K562 (cell line): Measurements from ENCODE around the gene NMRK2. TPM values are rescaled to one million over a fixed set of nuclear protein-coding genes. Genes with fewer than 3 reads are reported as not detected.
A peak's percentile ranks its signal among the peaks of the same experiment; 100 is the strongest.

Source experiments
- ARID1B ChIP-seq: fragments of 450-650 bp; IDR thresholded peaks from 2 replicates; pipeline ENCODE4 v1.6.1; 2016; ENCODE audit warnings: antibody characterized with exemption, mild to moderate bottlenecking, inconsistent platforms
- BRD4 ChIP-seq: fragments of 200-600 bp; sonication (generic); IDR thresholded peaks from 2 replicates; pipeline ENCODE4 v1.6.1; 2017; ENCODE audit warnings: inconsistent platforms
- CHCHD3 ChIP-seq: fragments of 250-450 bp; sonication (Bioruptor Pico); IDR thresholded peaks from 2 replicates; pipeline ENCODE4 v2.1.2; 2022; ENCODE audit warnings: mild to moderate bottlenecking
- ETV1 ChIP-seq: fragments of 450-650 bp; conservative IDR thresholded peaks from 2 replicates; pipeline ENCODE4 v1.6.1; 2016; ENCODE audit warnings: missing genetic modification characterization, control low read depth, low read depth, missing compliant biosample characterization
- FOXJ2 ChIP-seq: fragments of 200-800 bp; sonication (Bioruptor generic); IDR thresholded peaks from 2 replicates; pipeline ENCODE4 v1.6.1; 2016; ENCODE audit warnings: missing genetic modification characterization, missing compliant biosample characterization
- FOXK1 ChIP-seq: sonication (generic); formaldehyde crosslinking; IDR thresholded peaks from 2 replicates; pipeline ENCODE4 v1.8.0; 2022; ENCODE audit warnings: missing genetic modification reagents, mild to moderate bottlenecking, borderline replicate concordance
- GTF2F1 ChIP-seq: IDR thresholded peaks from 2 replicates; pipeline ENCODE4 v1.6.1; 2011; ENCODE audit warnings: low read depth, low read length, improper control_type of control experiment
- HNRNPL ChIP-seq: fragments of 200-400 bp; formaldehyde crosslinking; IDR thresholded peaks from 2 replicates; pipeline ENCODE4 v1.6.1; 2017; ENCODE audit warnings: low read depth, mild to moderate bottlenecking, low read length
- HNRNPLL ChIP-seq: fragments of 200-400 bp; formaldehyde crosslinking; IDR thresholded peaks from 2 replicates; pipeline ENCODE4 v1.6.1; 2017; ENCODE audit warnings: low read length, low read depth, mild to moderate bottlenecking; ENCODE audit not compliant: poor library complexity, severe bottlenecking
- ID3 ChIP-seq, 2 experiments: fragments of 250-450 bp in 1 of 2; fragments of 450-650 bp in 1 of 2; sonication (Bioruptor Pico) in 1 of 2; IDR thresholded peaks; 2 replicates each; pipeline versions ENCODE4 v1.6.1 to v1.8.0; 2016 to 2021; ENCODE audit warnings: mild to moderate bottlenecking in 2 of 2, moderate library complexity in 2 of 2, missing compliant biosample characterization in 1 of 2, missing genetic modification characterization in 1 of 2
- KLF13 ChIP-seq: fragments of 450-650 bp; IDR thresholded peaks from 2 replicates; pipeline ENCODE4 v1.6.1; 2016; ENCODE audit warnings: missing genetic modification characterization, low read depth, mild to moderate bottlenecking, missing compliant biosample characterization, moderate library complexity, borderline replicate concordance
- NCOR1 ChIP-seq: fragments of 450-650 bp; IDR thresholded peaks from 2 replicates; pipeline ENCODE4 v1.6.1; 2016; ENCODE audit warnings: mild to moderate bottlenecking, moderate library complexity
- PTTG1 ChIP-seq: fragments of 450-650 bp; IDR thresholded peaks from 2 replicates; pipeline ENCODE4 v1.6.1; 2016; ENCODE audit warnings: low read depth, mild to moderate bottlenecking, missing genetic modification characterization, missing compliant biosample characterization
- PURB ChIP-seq: sonication (generic); formaldehyde crosslinking; IDR thresholded peaks from 2 replicates; pipeline ENCODE4 v1.9.0; 2021; ENCODE audit warnings: low read depth, mild to moderate bottlenecking, missing genetic modification reagents
- RBM22 ChIP-seq: fragments of 200-400 bp; formaldehyde crosslinking; IDR thresholded peaks from 2 replicates; pipeline ENCODE4 v1.6.1; 2018; ENCODE audit warnings: low read length, low read depth; ENCODE audit not compliant: poor library complexity, severe bottlenecking
- SMARCA5 ChIP-seq: fragments of 450-650 bp; IDR thresholded peaks from 2 replicates; pipeline ENCODE4 v1.6.1; 2016
- SRSF1 ChIP-seq: fragments of 200-400 bp; formaldehyde crosslinking; IDR thresholded peaks from 2 replicates; pipeline ENCODE4 v1.6.1; 2017; ENCODE audit warnings: mild to moderate bottlenecking, low read depth, low read length, moderate library complexity
- VEZF1 ChIP-seq: fragments of 200-800 bp; sonication (Bioruptor generic); IDR thresholded peaks from 2 replicates; pipeline ENCODE4 v1.6.1; 2017; ENCODE audit warnings: missing genetic modification characterization, missing compliant biosample characterization
- XRCC5 ChIP-seq: fragments of 200-400 bp; formaldehyde crosslinking; IDR thresholded peaks from 2 replicates; pipeline ENCODE4 v1.6.1; 2017; ENCODE audit warnings: low read depth, mild to moderate bottlenecking, low read length
- ZBTB1 ChIP-seq: sonication (generic); formaldehyde crosslinking; IDR thresholded peaks from 2 replicates; pipeline ENCODE4 v1.8.1; 2023; ENCODE audit warnings: missing genetic modification reagents, low read depth, mild to moderate bottlenecking, borderline replicate concordance
- ZFP30 ChIP-seq: fragments of 250-450 bp; sonication (Bioruptor Pico); IDR thresholded peaks from 2 replicates; pipeline ENCODE4 v1.8.0; 2022; ENCODE audit warnings: moderate library complexity, mild to moderate bottlenecking, inconsistent platforms, borderline replicate concordance
- ZNF140 ChIP-seq: fragments of 250-450 bp; sonication (Bioruptor Pico); IDR thresholded peaks from 2 replicates; pipeline ENCODE4 v1.8.0; 2021; ENCODE audit warnings: moderate library complexity, mild to moderate bottlenecking, inconsistent platforms
- ZNF347 ChIP-seq: fragments of 450-650 bp; formaldehyde crosslinking; IDR thresholded peaks from 2 replicates; pipeline ENCODE4 v1.4.0; 2020; ENCODE audit warnings: low read depth, mild to moderate bottlenecking, moderate library complexity
- ZNF644 ChIP-seq: fragments of 200-800 bp; sonication (Bioruptor generic); IDR thresholded peaks from 2 replicates; pipeline ENCODE4 v1.6.1; 2016; ENCODE audit warnings: low read depth, missing genetic modification characterization, missing compliant biosample characterization
- ZNF668 ChIP-seq: fragments of 250-450 bp; sonication (Bioruptor Pico); IDR thresholded peaks from 2 replicates; pipeline ENCODE4 v1.8.0; 2022; ENCODE audit warnings: mild to moderate bottlenecking, inconsistent platforms
- polyA plus RNA-seq, 8 experiments: library from polyadenylated mRNA; depleted of rRNA in 4 of 8; stranded (reverse) in 5 of 8; unstranded in 3 of 8; fragments of >200 nt; fragmentation: Nextera tagmentation in 2 of 8; fragmentation: Illumina TruSeq in 1 of 8; extraction: Ambion mirVana in 2 of 8; extraction: Trizol in 1 of 8; gene quantifications; 2 replicates each; pipeline versions ENCODE4 v1.2.1 to v1.2.3, GENCODE V29; 2011 to 2014; ENCODE audit warnings: inconsistent platforms in 1 of 8, missing spikeins in 1 of 8
- total RNA-seq, 7 experiments: library from RNA; depleted of rRNA in 6 of 7; stranded (reverse); fragments of >200 nt in 6 of 7; fragmentation: Illumina TruSeq in 2 of 7; extraction: Trizol in 2 of 7; gene quantifications; 2 replicates each; pipeline versions ENCODE4 v1.2.1 to v1.2.3, GENCODE V29; 2011 to 2021; ENCODE audit warnings: low replicate concordance in 1 of 7

Gene NMRK2
- total and polyA plus RNA-seq, 9 of the 15 experiments (the other 6 are each of a cell fraction or from before 2014, with no cell fraction given), result not detected

- no peak for TF ChIP-seq ZNF347 (CRISPR knock-in tag)
- TF ChIP-seq PTTG1 (tag), result no peak
- TF ChIP-seq ETV1 (tag), result peak; percentile 58; the same call in 1 of the 2 replicates
- TF ChIP-seq PURB (CRISPR knock-in tag), result no peak
- TF ChIP-seq FOXJ2 (tag), result no peak
- no peak for TF ChIP-seq ZNF140 (CRISPR knock-in tag)
- no peak for TF ChIP-seq HNRNPL
- no peak for TF ChIP-seq GTF2F1
- TF ChIP-seq XRCC5, result no peak
- TF ChIP-seq BRD4, result no peak
- TF ChIP-seq ID3 (CRISPR knock-in tag; IDR thresholded peaks at IDR 0.05), result no peak
- no peak for TF ChIP-seq ID3 (tag; IDR thresholded peaks at IDR 0.05)
- no peak for TF ChIP-seq ZBTB1 (CRISPR knock-in tag)
- no peak for TF ChIP-seq HNRNPLL
- TF ChIP-seq CHCHD3, result no peak
- no peak for TF ChIP-seq ZNF668
- no peak for TF ChIP-seq KLF13
- no peak for TF ChIP-seq NCOR1
- no peak for TF ChIP-seq ARID1B
- no peak for TF ChIP-seq ZFP30
- peak; percentile 83 for TF ChIP-seq VEZF1 (CRISPR knock-in tag)
- no peak for TF ChIP-seq RBM22
- peak; percentile 73; the same call in 1 of the 2 replicates for TF ChIP-seq FOXK1
- TF ChIP-seq ZNF644 (tag), result no peak
- no peak for TF ChIP-seq SRSF1
- no peak for TF ChIP-seq SMARCA5
These were observed 38.1 kb downstream of the NMRK2 start, which contains the start of gene DAPK3 (continued) for GRCh38 chr19:3970808-3971598.
